GM19397 (cell line): ENCODE measurements around the gene HS3ST3A1.
"Not testable (repeated sequence)": the region's sequence is repeated elsewhere in the genome, so short reads cannot be mapped to it uniquely, and the experiment has no call there.

Source experiments
- ATAC-seq: cut with Tn5 transposase; IDR thresholded peaks from one replicate; pipeline ENCODE4 v1.9.1; 2021; ENCODE audit warnings: mild to moderate bottlenecking, moderate library complexity; ENCODE audit not compliant: unreplicated experiment

Gene HS3ST3A1

GRCh38 chr17:13539421-13539820 lies 62.3 kb downstream of the HS3ST3A1 start:
- no peak for ATAC-seq

- ATAC-seq = no peak
Measured at GRCh38 chr17:13538841-13539411, 62.8 kb downstream of the HS3ST3A1 start.

DNA sequence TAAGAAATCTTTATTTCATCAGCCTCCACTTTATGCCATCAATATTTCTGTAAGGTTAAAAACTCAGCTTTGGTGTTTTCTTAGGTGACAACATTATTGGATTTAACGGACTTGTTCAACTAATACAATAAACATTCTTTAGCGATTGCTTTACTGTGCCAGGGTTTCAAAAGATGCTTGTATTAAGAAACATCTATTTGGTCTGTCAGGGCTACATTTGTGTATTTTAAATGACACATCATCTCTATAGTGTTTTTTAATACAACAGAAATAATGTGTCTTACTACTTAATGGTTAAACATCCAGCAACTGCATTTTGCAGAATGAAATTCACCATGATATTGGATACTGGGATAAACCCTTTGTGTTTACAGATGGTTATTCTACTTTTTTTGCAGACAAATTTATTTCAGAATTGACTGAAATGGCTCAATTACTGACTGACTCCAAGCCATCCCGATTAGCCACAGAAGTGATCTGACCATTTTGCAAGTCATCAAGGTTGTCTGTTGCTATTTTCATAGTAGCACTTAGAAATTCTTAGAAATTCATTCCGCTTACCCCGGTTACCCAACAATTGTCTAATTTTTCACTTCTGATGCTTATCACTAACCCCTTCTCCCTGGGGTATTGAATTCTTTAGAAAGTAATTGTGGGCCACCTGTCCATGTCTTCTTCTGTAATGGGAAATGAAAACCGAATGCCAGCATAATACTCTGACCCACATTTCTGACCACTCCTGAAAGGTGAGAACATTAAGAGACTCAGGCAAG lies 63.7 kb downstream of the HS3ST3A1 start:
- ATAC-seq = no peak

DNA sequence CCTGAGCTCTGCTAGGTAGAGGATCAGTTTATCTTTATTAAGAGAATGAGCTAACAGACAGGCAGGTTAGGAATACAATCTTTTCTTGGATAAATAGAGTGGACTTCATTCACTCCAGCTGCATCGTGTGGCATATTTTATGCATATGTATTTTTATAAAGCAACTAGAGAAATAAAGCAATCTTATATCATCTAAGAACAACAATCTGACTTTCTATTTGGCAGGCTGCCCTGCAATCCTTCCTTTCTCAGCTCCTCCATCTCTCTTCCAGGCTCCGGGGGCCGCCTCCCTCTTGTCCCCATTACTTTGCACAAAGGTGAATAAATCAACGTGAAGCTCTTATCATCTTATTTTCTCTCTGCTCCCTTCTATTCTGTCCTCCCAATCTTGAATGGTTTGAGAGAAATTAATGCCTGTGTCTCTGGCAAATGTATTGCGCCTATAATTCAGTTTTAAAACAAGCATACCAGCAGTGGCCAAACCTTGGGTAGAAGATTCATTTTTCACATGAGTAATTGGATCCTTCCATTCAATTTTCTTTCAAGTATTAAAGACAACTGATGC lies 64.5 kb downstream of the HS3ST3A1 start:
- ATAC-seq = no peak

DNA sequence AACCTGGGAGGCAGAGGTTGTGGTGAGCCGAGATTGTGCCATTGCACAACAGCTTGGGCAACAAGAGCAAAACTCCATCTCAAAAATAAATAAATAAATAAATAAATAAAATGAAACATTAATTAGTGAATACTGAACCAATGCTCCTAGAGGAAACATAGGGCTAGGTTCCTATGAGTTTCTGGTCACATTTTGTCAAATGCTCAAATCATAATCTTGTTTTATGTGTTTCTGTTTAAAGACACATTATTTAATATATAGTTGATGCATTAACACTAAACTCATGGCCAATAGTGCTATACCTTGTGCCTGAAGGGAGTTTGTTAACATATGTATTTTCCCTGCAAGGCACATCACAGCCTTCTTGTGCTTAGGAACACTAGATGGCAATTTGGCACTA lies 66.8 kb downstream of the HS3ST3A1 start:
- ATAC-seq = no peak

DNA sequence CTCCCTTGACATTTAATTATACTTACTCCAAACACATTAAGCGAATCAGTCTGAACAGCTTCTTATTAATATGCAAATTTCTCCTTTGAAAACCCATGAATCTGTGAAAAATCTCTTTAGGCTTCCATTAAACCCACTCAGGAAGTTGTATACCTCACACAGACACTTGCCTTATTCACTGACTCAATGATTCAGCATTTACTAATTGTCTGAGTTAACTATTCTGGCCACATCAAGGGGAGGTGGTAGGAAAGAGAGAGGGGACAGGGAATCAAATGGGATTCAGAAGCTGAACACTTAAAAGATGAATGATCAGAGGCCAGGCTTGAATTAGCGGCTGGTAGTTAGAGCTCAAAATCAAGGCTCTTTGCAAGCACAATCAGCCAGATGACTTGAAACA lies 70.0 kb downstream of the HS3ST3A1 start:
- no peak for ATAC-seq

GRCh38 chr17:13525876-13526275 lies 75.9 kb downstream of the HS3ST3A1 start:
- ATAC-seq = no peak

DNA sequence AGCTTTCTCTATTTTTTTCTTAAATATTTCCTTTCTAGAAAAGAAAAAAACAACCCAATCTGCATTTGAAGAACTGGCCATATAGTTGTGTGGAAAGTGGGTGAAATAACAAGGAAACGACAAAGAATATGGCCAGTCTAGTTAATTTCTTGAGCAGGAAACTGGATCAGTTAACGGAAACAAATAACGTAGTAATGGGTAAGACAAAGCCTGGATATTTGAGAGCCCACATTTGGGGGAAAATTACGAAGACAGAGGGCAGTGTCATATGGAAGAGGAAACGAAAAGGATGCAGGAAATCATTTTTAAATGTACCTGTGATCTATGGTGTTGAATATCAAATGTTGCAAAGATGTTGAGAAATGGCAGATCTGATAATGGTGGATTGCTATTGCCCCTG lies 78.6 kb downstream of the HS3ST3A1 start:
- no peak for ATAC-seq

DNA sequence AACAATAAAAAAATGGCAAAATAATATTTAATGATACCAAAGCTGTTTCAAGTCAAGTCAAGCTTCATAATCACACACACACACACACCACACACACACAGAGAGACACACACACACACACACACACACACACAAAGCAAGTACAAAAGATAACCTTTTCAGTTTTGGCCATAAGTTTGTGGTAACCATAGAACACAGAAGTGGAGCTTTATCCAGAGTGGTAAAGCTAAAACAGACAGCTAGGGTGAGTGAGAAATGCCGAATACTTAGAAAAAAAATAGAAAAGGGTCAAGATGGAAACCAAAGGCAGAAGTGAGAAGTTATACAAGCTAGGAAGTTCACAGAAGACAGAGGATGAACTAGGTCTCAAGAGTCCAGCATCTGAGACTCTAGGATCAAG lies 79.0 kb downstream of the HS3ST3A1 start:
- no peak for ATAC-seq

- ATAC-seq = no peak
Measured at GRCh38 chr17:13521784-13522183, 79.9 kb downstream of the HS3ST3A1 start.

GRCh38 chr17:13520899-13521572 lies 80.7 kb downstream of the HS3ST3A1 start:
- ATAC-seq = no peak

DNA sequence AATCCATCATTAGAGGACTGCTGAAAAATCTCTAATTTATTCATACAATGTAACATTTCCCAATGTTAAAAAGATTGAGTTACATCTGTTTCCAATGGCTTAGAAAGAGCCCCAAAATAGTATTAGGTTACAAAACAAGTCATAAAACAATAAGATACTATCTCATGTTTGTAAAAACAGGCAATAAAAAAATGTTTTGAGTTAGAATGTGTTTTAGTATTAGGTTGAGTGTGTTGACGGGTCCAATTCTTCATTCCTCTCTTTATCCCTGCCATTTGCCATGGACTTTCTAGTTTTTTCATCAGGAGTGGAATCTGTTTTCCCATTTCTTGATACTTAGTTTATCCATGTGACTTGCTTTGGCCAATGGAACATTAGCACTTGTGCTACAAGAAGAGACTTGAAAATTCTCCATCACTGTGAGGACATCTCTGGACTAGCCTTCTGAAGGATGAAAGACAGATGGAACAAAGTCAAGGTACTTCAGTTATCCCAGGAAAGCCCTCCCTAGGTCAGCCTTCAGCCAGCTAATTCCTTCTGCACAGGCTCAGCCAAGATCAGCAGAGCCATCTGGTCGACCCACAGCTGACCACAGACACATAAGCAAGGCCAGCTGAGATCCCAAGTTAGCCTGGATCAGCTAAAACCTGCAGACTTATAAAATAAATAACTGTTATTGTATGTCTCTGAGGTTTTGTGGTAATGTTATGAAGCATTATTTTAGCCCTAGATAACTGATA lies 83.3 kb downstream of the HS3ST3A1 start:
- ATAC-seq = no peak

GRCh38 chr17:13513039-13513405 lies 88.7 kb downstream of the HS3ST3A1 start:
- ATAC-seq = no peak

GRCh38 chr17:13510062-13510461 lies 91.7 kb downstream of the HS3ST3A1 start:
- no peak for ATAC-seq

DNA sequence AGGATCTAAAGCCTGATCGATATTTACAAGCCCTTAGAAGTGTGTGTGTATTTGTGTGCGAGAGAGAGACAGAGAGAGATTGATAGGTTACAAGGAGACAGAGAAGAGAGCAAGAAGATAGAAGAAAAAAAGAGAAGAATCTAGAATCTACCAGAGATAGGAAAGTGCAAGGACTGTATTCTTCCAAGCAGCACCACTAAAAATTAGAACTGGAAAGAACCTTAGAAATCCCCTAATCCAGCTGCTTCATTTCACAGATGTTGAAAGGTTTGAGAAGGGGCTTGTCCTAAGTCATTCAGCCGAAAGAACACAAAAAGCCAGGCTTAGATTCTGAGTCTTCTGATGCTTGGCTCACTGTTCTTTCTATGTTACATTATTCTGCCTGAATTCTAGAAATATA lies 92.2 kb downstream of the HS3ST3A1 start:
- ATAC-seq = no peak

GRCh38 chr17:13508896-13509295 lies 92.8 kb downstream of the HS3ST3A1 start:
- no peak for ATAC-seq

DNA sequence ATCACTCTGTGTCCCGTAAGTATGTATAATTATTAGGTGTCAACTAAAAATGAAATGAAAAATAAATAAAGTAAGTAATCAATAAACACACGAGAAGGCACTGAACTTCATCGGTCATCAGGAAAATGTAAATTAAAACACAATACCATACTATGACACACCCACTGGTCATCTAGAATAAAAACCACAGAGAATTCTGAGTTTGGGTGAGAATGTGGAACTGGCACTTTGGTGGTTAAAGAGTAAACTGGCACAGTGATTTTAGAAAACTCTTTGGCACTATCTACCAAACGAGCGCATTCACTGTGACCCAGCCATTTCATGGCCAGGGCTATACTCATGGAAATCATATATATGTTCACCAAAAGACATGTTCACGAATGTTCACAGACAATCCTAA lies 98.2 kb downstream of the HS3ST3A1 start:
- ATAC-seq = no peak

DNA sequence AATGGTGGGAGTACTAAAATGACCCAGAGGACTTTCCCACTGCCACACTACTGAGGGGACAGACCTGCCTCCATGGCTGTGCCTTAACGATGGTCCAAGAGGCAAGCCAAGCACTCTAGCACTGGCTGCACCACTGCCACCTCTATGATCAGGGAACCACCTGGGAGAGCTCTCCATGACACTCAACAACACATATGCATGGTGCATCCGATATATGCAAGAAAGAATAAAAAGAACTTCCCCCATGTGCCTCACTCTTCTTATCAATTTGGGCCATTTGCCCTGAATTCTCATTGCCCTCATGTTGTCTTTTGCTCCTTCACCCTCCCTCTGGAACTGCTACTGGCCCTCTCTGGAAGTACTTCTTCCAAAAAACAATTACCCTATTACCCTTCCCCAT lies 99.5 kb downstream of the HS3ST3A1 start:
- ATAC-seq = no peak

DNA sequence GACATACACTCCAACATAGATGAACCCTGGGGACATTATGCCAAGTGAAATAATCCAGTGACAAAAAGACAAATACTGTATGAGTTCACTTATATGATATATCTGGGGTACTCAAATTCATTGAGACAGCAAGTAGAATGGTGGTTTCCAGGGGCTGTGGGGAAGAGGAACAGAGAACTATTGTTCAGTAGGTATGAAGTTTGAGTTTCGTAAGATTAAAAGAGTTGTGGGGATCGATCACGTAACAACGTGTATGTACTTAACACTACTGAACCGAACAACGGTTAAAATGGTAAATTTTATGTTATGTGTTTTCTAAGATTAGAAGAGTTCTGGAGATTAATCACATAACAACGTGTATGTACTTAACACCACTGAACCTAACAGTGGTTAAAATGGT lies 100.8 kb downstream of the HS3ST3A1 start:
- ATAC-seq = no peak

GRCh38 chr17:13498184-13498583 lies 103.5 kb downstream of the HS3ST3A1 start:
- no peak for ATAC-seq

DNA sequence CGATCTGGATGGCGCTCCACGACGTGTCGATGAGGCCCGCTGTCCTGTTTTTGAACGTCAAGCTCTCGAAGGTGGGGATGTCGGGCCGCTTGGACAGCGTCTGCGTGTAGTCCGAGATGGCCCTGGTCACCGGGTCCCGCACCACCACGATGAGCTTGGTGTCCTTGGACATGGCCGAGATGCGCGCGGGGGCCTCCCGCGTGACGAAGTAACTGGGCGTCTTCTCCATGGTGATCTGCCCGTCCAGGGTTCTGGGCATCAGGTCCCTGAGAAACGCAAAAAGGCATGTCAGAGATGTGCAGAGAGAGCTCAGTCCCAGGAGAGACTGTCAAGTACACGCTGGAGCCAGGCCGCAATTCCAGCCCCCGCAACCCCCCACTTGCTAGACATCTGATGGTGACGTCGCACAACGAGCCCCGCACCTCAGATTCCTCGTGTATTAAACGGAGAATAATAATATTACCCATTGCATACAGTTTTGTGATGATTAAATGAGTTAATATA lies 105.1 kb downstream of the HS3ST3A1 start:
- ATAC-seq = not testable (repeated sequence)
